Renal pelvis (tissue), 4 donors: ENCODE results near the gene ESRRB. TPM values are rescaled to one million over a fixed set of nuclear protein-coding genes. Genes with fewer than 3 reads are reported as not detected.

Experiments
- DNase-seq: peaks from one replicate; pipeline ENCODE4 v3.0.0-alpha.2; 2013
- polyA plus RNA-seq, 3 donors: library from polyadenylated mRNA; unstranded; fragments of 120-200 nt; gene quantifications; one replicate each; pipeline ENCODE4 v1.2.1, GENCODE V29; 2013; ENCODE audit not compliant: insufficient read length in 3 of 3

The ESRRB gene
- polyA plus RNA-seq, 3 donors: 6.6 to 7.8 (median 6.9) TPM

DNA sequence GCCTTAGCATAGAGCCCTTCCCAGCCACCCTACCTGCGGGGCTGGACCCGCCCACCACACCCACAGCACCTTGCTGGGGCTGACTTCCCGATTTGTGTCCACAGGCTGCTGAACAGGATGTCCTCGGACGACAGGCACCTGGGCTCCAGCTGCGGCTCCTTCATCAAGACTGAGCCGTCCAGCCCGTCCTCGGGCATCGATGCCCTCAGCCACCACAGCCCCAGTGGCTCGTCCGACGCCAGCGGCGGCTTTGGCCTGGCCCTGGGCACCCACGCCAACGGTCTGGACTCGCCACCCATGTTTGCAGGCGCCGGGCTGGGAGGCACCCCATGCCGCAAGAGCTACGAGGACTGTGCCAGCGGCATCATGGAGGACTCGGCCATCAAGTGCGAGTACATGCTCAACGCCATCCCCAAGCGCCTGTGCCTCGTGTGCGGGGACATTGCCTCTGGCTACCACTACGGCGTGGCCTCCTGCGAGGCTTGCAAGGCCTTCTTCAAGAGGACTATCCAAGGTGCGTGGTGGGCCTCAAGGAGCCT is 63.4 kb downstream of the ESRRB start:
- DNase-seq: no peak

GRCh38 chr14:76446486-76446885 is 70.5 kb downstream of the ESRRB start:
- DNase-seq: no peak

- no peak for DNase-seq
Observed at GRCh38 chr14:76446921-76447320, 71.0 kb downstream of the ESRRB start.

DNA sequence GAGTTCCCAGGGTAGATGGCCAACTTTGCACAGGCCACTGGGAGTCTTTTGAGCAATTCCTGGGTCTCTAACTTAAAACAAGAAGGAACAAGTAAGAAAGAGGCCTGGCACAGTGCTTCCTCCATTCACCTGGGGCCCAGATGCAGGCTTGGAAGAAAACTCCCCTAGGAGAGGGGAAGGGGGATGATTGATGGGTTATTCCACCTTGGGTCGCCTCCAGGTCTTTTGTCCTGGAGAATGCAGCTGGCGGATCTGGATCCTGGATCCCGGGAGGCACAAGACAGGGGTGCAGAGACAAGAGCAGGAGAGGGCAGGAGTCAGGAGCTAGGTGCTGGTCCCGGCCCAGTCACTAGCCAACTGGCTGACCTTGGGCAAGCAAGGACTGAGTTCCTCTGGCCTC is 74.5 kb downstream of the ESRRB start:
- no peak for DNase-seq

DNA sequence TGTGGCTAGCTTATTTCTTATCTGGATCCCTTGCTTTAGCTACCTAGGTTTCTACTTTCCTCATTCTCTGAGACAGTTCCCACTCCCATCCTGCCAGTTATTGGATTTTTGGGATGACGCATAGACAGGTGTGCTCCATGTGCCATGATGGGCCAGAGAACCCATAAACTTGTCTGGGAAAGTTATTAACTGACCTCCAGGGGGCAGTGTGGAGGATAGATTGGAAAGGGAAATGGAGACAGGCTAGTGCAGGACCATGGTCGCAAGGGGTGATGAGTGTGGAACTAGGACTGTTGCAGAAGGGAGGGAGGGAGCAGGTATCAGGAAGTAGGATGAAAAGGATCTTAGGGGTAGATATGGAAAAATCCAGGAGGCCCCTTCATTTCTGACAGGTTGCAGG is 80.3 kb downstream of the ESRRB start:
- no peak for DNase-seq

- DNase-seq: no peak
Observed at GRCh38 chr14:76456891-76457586, 81.1 kb downstream of the ESRRB start.

GRCh38 chr14:76457841-76458240 is 81.9 kb downstream of the ESRRB start:
- no peak for DNase-seq

DNA sequence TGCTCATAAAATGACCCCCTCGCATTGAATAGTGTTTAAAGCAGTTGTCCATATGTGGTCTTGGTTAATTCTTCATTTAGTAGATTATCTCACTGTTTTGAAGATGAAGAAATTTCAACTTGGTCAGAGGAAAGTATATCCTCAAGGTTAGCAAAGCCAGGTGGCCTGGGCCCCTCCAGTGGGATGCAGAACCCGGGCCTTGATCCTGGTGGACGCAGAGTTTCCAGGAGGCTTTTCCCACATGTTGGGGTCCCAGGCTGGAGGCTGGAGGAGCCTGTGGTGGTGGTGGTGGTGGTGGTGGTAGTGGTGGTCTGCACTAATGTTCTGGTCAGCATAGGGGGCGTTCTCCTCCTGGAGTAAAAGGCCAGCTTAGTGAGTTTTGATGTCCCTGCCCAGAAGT is 85.9 kb downstream of the ESRRB start:
- no peak for DNase-seq

DNA sequence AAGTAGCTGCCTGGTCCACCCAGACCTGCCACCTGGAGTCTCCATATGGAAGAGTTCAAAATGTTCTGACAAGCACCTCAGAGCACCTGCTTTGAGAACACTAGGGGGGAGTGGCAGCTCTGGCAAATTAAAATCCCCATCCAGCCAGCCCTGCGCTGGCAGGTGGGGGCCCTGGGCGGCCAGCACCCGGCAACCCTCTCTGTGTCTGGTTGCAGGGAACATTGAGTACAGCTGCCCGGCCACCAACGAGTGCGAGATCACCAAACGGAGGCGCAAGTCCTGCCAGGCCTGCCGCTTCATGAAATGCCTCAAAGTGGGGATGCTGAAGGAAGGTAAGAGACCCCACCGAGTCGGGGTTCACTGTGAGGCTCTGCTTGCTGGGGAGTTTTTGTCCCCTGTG is 86.4 kb downstream of the ESRRB start:
- DNase-seq: no peak

GRCh38 chr14:76463105-76463504 is 87.2 kb downstream of the ESRRB start:
- no peak for DNase-seq

DNA sequence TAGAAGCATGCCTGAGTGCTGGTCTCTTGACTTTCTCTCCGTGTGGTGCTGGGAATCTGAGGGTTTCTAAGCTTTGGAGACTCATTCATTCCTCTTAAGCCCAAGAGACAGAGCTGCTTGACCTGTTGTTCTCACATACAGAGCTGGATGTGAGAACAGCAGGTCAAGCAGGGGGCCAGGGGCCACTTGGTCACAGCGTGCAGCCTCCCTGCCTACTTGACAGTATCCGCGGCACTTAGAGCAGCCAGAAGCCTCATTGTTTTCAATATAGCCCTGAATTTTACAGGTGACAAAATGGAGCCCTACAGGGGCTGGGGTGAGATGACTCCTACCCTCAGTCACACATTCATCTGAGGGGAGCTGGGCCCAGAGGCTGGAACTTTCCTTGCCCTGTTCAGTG is 88.9 kb downstream of the ESRRB start:
- no peak for DNase-seq

DNA sequence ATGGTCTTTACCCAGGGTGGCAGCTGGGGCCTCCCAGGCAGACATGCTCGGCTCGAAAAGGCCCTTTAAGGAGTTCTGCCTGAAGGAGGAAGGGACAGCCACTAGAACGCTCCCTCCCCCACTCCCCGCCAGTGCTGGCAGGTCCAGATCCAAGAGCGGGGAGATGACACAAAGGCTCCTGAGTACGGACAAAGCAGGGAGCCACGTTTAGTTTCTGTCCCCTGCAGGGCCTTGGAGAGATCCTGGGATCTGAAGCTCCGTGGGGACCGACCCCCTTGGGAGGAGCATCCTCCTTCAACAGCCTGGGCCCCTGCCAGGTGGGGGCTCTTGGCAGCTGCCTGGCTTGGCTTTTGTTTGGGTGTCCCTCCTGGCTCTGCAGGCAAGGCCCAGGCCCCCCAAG is 89.7 kb downstream of the ESRRB start:
- no peak for DNase-seq

DNA sequence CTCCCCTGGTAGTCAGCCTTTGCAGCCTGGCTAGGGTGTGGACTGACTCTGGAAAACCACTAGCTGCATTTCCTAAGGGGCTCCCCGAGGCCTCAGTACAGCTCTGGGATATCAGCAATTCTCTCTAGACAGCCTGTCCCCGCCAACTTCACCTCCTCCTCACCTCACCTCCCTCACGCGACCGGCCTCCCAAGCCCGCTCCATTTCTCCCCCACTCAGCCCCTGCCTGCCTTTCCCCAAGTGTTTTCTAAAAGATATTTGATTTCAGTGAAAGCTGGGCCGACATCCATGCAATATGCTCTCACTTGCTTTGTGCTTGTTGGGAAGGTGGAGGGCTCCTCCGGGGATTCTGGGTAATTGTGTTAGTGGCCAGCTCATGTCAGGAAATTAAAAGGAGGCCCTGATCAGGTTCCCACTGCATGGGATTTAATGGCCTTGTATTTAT is 91.8 kb downstream of the ESRRB start:
- peak; percentile 72 for DNase-seq

GRCh38 chr14:76472199-76472723 is 96.3 kb downstream of the ESRRB start:
- DNase-seq: no peak

- DNase-seq: peak; percentile 67
Observed at GRCh38 chr14:76473481-76474263, 97.7 kb downstream of the ESRRB start.

DNA sequence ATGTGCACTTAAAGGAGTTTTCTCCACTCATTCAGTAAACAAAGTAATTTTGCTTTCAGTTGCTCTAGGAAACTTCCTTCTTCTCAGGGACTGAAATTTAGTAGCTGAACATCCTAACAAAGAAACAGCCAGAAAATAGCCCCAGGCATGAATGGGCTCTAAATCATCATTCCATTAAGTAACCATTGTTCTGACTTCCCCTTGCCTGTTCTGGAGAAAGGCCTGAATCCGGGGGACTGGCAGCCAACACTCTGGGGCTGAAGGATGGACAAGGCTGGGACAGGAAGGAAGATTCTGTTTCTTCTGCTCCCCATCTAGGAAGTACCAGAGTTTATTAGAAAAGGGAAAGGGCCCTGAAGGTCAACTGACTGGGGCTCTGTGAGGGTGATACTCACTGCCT is 104.5 kb downstream of the ESRRB start:
- DNase-seq: no peak

DNA sequence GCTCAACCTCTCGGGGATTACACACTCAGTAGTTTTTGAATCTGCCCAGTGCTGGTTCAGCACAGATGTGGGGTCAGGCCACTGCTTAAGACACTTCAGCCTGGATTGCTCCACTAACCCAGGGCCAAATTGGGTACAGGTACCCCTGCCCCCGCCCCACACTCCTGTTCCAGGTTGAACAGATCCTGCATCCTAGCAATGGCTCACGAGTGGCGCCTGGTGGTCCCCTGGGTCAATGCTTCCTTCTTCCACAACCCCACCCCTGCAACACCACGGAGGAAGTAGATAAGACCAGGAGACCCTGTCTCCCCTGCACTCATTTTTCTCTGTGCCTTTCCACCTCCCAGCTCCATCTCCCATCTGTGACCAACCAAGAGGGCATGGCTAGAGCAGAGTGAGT is 108.4 kb downstream of the ESRRB start:
- no peak for DNase-seq

GRCh38 chr14:76486251-76486743 is 110.4 kb downstream of the ESRRB start:
- DNase-seq: peak; percentile 46

GRCh38 chr14:76488551-76488950 is 112.6 kb downstream of the ESRRB start:
- no peak for DNase-seq

GRCh38 chr14:76489667-76490066 is 113.7 kb downstream of the ESRRB start:
- DNase-seq: no peak

GRCh38 chr14:76490111-76490510 is 114.2 kb downstream of the ESRRB start:
- DNase-seq: no peak

- peak; percentile 34 for DNase-seq
Observed at GRCh38 chr14:76490735-76491134, 114.8 kb downstream of the ESRRB start.
